HG02678 (cell line): ENCODE data around the gene C6orf58.
A peak's percentile ranks its signal among the peaks of the same experiment; 100 is the strongest.

Experiments
- ATAC-seq: cut with Tn5 transposase; IDR thresholded peaks from one replicate; pipeline ENCODE4 v1.9.1; 2021; ENCODE audit warnings: mild to moderate bottlenecking, moderate library complexity; ENCODE audit not compliant: unreplicated experiment

The C6orf58 gene

DNA sequence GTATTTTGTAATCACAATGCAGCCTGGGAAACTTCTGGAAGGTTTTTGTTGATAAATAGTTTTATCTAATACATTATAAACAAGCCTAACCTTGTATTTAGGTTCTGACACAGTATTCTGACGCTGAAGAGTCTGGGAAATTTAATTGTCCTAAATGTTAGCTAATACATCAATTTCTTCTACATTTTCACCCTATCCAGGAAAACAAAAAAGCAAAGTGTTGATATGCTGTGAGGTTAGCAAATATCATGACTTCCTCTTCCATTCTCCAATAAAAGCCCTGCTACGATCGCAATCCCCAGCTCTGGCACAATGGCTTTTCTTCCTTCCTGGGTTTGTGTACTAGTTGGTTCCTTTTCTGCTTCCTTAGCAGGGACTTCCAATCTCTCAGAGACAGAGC, at the start of gene C6orf58:
TSS of gene C6orf58 (plus strand) at position 301 of the 400 bp plus-strand sequence. CDS start at position 313, 12 bp downstream.
- ATAC-seq, result no peak

GRCh38 chr6:127533011-127533410, 44.0 kb upstream of the C6orf58 start:
- no peak for ATAC-seq

- ATAC-seq, result no peak
Observed at GRCh38 chr6:127533736-127534135, 43.2 kb upstream of the C6orf58 start.

- ATAC-seq, result peak; percentile 5
Observed at GRCh38 chr6:127538750-127539264, 38.2 kb upstream of the C6orf58 start.

DNA sequence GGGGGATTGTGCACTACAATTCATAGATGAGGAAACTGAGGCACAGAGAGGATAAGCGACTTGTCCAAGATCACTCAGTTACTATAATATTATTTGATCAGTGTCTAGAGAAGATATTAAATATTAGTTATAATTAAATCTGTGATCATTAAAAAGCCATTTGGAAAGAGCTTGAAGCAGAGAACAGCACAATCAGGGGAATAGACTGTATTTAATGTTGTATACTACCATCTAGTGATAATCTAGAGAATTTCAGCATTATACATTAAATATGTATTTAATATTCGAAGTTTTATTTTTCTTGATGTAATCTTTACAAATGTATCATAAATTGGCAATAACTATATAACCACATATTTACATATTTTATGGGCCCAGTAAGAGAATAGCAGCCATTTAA, 37.7 kb upstream of the C6orf58 start:
- peak; percentile 58 for ATAC-seq

DNA sequence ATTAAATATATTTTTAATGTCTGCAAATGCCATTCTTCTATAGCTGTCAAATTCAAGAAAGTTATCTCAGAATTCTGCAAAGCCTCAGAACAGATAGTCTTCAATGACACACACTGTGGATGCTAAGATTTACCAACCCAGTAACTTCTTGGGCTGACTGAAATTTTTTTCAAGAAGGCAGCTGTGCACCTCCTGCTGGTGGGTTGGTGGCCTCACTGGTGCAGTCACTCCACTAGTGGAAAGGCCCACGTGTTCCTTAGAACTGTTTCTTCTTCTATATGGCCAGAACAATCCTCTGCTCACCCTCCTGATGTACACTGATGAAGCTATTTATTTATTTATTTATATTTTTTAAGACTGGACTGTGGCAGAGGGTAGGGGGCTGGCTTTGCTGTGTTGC, 29.8 kb upstream of the C6orf58 start:
- no peak for ATAC-seq

GRCh38 chr6:127547904-127548649, 28.9 kb upstream of the C6orf58 start:
- ATAC-seq, result no peak

- no peak for ATAC-seq
Observed at GRCh38 chr6:127550403-127550802, 26.6 kb upstream of the C6orf58 start.

- peak; percentile 58 for ATAC-seq
Observed at GRCh38 chr6:127554435-127555006, 22.5 kb upstream of the C6orf58 start.

- no peak for ATAC-seq
Observed at GRCh38 chr6:127561660-127562059, 15.3 kb upstream of the C6orf58 start.

- ATAC-seq, result no peak
Observed at GRCh38 chr6:127564761-127565160, 12.2 kb upstream of the C6orf58 start.

- no peak for ATAC-seq
Observed at GRCh38 chr6:127566119-127566518, 10.9 kb upstream of the C6orf58 start.

GRCh38 chr6:127566651-127567050, 10.3 kb upstream of the C6orf58 start:
- no peak for ATAC-seq

GRCh38 chr6:127567476-127567875, 9.5 kb upstream of the C6orf58 start:
- no peak for ATAC-seq

DNA sequence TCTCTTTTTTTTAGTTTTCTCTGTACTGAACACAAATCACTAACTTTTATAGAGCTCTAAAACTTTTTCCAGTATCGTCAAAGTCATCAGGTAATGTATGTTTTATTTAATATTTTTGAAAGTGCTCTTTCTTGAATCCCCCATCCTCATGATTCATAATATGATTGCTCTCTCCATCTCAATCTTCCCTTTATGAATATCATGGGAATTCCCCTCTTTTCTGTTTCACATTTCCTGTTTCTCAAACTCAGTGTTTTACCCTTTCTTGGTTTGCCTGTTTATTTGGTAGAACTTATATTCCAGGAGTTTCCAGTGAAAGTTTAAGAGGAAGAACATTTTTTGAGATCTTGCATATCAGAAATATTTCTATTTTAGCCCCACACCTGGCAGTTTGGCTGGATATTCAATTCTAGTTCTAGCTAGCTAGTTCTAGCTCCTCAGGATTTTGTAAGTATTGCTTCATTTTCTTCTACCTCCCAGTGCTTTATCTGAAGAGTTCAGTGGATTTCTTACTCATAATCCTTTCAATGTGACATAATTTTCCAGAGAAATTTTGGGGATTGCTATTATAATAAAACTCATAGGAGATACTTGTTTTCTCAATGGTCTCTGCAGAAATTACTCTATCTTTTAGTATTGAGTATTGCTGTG, 6.1 kb upstream of the C6orf58 start:
- peak; percentile 83 for ATAC-seq

GRCh38 chr6:127578900-127579299, 1.9 kb downstream of the C6orf58 start:
- no peak for ATAC-seq

DNA sequence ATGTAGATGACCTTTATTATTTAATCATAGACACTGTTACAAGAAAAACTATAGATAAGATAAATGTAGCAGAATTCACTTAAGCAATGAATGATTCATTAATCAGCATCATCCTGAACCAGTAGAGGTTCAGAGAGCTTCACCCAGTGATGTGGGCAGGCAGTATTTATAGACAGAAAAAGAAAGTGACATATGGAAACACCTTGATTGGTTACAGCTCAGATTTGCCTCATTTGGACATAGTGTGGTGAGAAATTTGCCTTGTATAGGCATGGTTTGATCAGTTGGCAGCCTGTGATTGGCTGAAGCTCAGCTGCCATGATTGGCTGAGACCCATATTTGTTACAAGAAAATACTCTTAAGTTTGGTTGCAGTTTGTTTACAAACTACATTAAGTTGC, 4.6 kb downstream of the C6orf58 start:
- ATAC-seq, result no peak

DNA sequence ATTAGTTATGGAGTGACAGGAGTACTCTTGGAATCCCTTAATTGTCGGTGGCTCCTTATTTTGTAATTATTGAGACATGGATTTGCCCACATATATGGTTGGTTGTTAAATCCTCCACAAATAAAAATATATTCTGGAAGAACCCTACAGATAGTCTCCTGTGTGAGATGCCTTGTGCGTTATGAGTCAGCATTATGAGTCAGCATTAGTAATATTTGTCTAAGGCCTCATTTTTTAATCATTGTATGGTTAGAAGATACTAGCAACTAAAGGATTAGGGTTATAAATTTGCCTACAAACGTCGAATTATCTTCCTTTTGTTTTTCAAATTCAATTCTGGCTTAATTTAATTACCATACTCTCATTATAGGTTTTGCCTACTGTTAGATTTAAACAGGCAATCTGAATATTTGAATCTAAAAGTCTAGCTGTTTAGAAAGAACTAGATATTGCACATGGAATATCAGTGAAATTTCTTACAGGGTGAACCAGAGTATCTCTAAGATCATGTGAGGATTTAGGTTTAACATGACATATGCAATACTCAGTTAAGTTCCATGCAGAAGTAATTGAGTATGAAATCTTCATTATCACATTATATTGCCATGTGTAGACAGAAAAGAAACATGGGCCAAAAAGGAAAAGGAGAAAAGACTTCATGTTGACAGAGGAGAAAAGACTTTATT, 5.9 kb downstream of the C6orf58 start:
- no peak for ATAC-seq

DNA sequence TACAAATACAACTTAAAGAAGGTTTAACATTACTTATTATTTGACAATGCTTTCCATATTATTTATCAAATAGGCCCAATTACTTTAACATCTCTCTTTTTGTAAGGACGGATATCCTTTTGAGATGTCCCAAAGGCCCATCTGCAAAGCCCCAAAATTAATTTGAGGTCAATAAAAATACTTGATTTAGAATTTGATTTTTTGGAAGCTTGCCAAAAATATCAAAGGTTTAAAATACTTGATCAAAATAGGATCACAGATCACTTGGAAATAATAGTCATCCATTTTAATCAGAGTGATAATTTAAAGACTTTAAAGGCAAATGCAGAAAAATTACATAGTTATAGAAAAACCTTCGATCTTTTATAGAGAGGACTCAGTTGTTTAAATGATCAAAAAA, 8.1 kb downstream of the C6orf58 start:
- ATAC-seq, result no peak

GRCh38 chr6:127586372-127586771, 9.4 kb downstream of the C6orf58 start:
- no peak for ATAC-seq

DNA sequence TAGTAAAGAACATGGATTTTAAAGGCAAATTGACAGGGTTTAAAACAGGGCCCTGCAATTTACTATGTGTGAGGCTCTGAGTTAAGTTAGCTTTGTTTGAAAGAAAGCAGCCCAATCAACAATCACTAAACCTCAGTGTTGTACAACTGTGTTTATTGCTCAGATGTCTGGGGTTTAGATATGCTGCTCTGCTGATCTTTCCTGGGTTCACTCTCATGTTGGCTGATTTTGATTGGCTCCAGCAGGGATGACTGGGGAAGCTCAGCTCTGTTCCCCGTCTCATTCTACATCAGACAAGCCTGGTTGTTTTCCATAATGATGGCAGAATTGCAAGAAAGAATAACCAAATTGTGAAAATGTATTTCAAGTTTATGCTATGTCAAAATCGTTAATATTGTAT, 10.9 kb downstream of the C6orf58 start:
- no peak for ATAC-seq
